Mammary epithelial cell (primary cell): ENCODE results near the gene CAMK2B.

Experiments used
- EZH2 ChIP-seq: IDR thresholded peaks from 2 replicates; pipeline ENCODE4 v1.6.1; 2012; ENCODE audit warnings: low read length, inconsistent platforms, borderline replicate concordance
- TF ChIP-seq, protein P1 (sequence below), 2 donors: IDR thresholded peaks in 1 of 2; conservative IDR thresholded peaks in 1 of 2; 2 replicates each; pipeline ENCODE4 v1.5.1; 2011 to 2012; ENCODE audit warnings: inconsistent platforms in 2 of 2, low read length in 2 of 2, mild to moderate bottlenecking in 2 of 2, control low read depth in 1 of 2, low read depth in 1 of 2; ENCODE audit not compliant: insufficient read depth in 1 of 2; ENCODE audit errors: extremely low read depth in 1 of 2

DNA sequence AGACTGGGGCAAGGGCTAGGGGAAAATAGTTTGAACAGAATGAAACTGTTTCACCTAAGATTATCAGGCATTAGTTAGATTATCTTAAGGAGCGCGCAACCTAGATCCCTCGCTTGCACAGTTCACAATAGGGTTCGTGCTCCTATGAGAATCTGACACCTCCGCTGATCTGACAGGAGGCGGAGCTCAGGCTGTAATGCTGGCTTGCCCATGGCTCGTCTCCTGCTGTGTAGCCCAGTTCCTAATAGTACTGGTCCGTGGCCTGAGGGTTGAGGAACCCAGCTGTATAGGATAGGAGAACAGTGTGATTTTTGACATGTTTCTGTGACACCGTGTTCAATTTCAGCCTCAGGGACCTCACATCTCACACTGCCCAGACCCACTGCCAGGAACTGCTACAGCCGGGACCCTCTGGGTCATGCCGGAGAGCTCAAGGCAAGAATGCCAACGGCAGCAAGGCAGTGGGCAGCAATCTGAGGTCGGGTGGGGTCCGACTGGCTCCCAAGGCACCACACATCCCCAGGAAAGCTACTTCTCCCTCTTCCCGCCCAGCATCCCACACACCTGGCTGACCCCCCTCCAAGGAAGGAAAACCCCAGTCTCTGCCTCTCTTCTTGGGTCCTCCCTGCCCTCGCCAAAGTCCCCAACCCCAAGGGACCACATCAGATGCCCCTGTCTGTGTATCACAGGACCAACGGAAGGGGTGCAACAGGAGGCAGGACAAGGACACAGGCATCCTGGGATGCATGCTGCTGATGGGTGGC lies 31.7 kb downstream of the CAMK2B start:
- TF ChIP-seq, protein P1, sequence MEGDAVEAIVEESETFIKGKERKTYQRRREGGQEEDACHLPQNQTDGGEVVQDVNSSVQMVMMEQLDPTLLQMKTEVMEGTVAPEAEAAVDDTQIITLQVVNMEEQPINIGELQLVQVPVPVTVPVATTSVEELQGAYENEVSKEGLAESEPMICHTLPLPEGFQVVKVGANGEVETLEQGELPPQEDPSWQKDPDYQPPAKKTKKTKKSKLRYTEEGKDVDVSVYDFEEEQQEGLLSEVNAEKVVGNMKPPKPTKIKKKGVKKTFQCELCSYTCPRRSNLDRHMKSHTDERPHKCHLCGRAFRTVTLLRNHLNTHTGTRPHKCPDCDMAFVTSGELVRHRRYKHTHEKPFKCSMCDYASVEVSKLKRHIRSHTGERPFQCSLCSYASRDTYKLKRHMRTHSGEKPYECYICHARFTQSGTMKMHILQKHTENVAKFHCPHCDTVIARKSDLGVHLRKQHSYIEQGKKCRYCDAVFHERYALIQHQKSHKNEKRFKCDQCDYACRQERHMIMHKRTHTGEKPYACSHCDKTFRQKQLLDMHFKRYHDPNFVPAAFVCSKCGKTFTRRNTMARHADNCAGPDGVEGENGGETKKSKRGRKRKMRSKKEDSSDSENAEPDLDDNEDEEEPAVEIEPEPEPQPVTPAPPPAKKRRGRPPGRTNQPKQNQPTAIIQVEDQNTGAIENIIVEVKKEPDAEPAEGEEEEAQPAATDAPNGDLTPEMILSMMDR (conservative IDR thresholded peaks at IDR 0.05 in 1 of 2, IDR thresholded peaks at IDR 0.05 in 1 of 2; ENCODE audit: extremely low read depth in 1 of 2, insufficient read depth in 1 of 2, low read depth in 1 of 2, low read length in 2 of 2), result no peak
- TF ChIP-seq EZH2, result no peak
